GM21447 (cell line): ENCODE measurements around the gene BUD31.

Source experiments
- ATAC-seq: cut with Tn5 transposase; IDR thresholded peaks from one replicate; pipeline ENCODE4 v1.9.1; 2021; ENCODE audit not compliant: unreplicated experiment

BUD31 gene

DNA sequence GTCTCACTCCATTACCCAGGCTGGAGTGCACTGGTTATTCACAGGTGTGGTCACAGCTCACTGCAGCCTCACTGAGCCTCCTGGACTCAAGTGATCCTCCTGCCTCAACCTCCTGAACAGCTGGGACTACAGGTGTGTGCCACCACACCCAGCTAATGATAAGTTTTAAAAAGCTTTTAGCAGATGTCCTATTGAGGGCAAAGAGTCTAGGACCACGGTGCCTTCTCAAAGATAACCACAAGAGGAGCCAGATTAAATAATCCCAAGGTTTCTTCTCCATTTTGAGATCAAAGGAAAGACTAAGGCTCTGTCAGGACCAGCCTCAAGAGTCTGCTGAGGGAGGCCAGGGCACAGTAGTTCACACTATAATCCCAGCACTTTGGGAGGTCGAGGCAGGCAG is 52.5 kb downstream of the BUD31 start:
- no peak for ATAC-seq

DNA sequence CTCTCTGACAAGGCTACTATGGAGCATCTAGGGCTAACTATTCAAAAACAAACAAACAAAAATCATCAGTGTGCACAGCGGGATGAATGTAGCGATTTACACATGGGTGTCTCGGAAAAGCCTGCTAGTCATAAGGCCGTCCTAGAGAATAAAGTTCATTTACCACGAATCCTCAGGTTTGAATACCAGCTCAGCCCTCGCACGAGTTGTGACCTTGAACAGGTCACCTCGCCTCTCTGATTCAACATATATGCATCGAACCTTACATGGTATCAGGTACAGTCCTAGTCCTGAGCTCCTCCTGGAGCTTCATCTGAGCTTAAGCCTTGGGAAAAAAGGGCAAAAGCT is 56.6 kb downstream of the BUD31 start:
- no peak for ATAC-seq

GRCh38 chr7:99468336-99468918 is 59.7 kb downstream of the BUD31 start:
- no peak for ATAC-seq
